Osteoblast (primary cell): ENCODE measurements around the gene C19orf47. TPM values are rescaled to one million over a fixed set of nuclear protein-coding genes. Genes with fewer than 3 reads are reported as not detected.

Source experiments
- DNase-seq: peaks from one replicate; pipeline ENCODE4 v3.0.0; 2011; ENCODE audit warnings: low spot score, mixed read lengths; ENCODE audit not compliant: insufficient read length; ENCODE audit errors: missing footprints
- H2AFZ ChIP-seq: 2 replicates; pipeline ENCODE4 v1.6.0; 2011; ENCODE audit warnings: mild to moderate bottlenecking, low read length
- H3K27ac ChIP-seq: 2 replicates; pipeline ENCODE4 v1.5.1; 2011; ENCODE audit warnings: mild to moderate bottlenecking, low read depth, low read length, moderate library complexity
- H3K27me3 ChIP-seq: 2 replicates; pipeline ENCODE4 v1.6.0; 2012; ENCODE audit warnings: mild to moderate bottlenecking, control low read depth, inconsistent platforms, low read length, moderate library complexity; ENCODE audit not compliant: insufficient read depth
- H3K36me3 ChIP-seq: 2 replicates; pipeline ENCODE4 v1.5.1; 2011; ENCODE audit warnings: mild to moderate bottlenecking, low read length, control low read depth, moderate library complexity; ENCODE audit not compliant: insufficient read depth
- H3K4me1 ChIP-seq: 2 replicates; pipeline ENCODE4 v1.5.1; 2011; ENCODE audit warnings: mild to moderate bottlenecking, low read length, control low read depth, moderate library complexity; ENCODE audit not compliant: insufficient read depth
- H3K4me2 ChIP-seq: 2 replicates; pipeline ENCODE4 v1.6.0; 2011; ENCODE audit warnings: mild to moderate bottlenecking, low read length; ENCODE audit not compliant: insufficient read depth
- H3K4me3 ChIP-seq: fragments of 200-600 bp; sonication (generic); 3 replicates; pipeline ENCODE4 v1.5.1; 2012; ENCODE audit warnings: mild to moderate bottlenecking, low read length, inconsistent platforms; ENCODE audit not compliant: insufficient read depth
- H3K79me2 ChIP-seq: 2 replicates; pipeline ENCODE4 v1.6.0; 2012; ENCODE audit warnings: mild to moderate bottlenecking, low read length, control low read depth, inconsistent platforms; ENCODE audit not compliant: insufficient read depth
- H3K9me3 ChIP-seq: 2 replicates; pipeline ENCODE4 v1.5.1; 2011; ENCODE audit warnings: low read depth, low read length, control low read depth
- H4K20me1 ChIP-seq: 2 replicates; pipeline ENCODE4 v1.6.0; 2012; ENCODE audit warnings: mild to moderate bottlenecking, low read length, control low read depth; ENCODE audit not compliant: insufficient read depth
- CTCF ChIP-seq: IDR thresholded peaks from 2 replicates; pipeline ENCODE4 v1.5.1; 2011; ENCODE audit warnings: mild to moderate bottlenecking, low read depth, low read length, moderate library complexity; ENCODE audit errors: extremely low read depth
- total RNA-seq: library from RNA; depleted of rRNA; stranded (reverse); fragments of >200 nt; gene quantifications from 2 replicates; pipeline ENCODE4 v1.2.3, GENCODE V29; 2012

Gene C19orf47
- total RNA-seq, 1 donor = 3.6 TPM

- no peak overlapping the region for H3K27ac ChIP-seq
- DNase-seq = no peak
- no peaks in the 10 kb centered on the region for H3K9me3 ChIP-seq
- no peak overlapping the region for H2AFZ ChIP-seq
- H3K27me3 ChIP-seq = no peaks in the 10 kb centered on the region
- no peaks in the 10 kb centered on the region for H3K79me2 ChIP-seq
- H3K4me2 ChIP-seq = no peak overlapping the region
- H3K36me3 ChIP-seq = no peaks in the 10 kb centered on the region
- H4K20me1 ChIP-seq = no peaks in the 10 kb centered on the region
- TF ChIP-seq CTCF = no peak
- no peak overlapping the region for H3K4me3 ChIP-seq
- no peaks in the 10 kb centered on the region for H3K4me1 ChIP-seq
Measured at GRCh38 chr19:40304306-40304705, 43.9 kb downstream of the C19orf47 start.

DNA sequence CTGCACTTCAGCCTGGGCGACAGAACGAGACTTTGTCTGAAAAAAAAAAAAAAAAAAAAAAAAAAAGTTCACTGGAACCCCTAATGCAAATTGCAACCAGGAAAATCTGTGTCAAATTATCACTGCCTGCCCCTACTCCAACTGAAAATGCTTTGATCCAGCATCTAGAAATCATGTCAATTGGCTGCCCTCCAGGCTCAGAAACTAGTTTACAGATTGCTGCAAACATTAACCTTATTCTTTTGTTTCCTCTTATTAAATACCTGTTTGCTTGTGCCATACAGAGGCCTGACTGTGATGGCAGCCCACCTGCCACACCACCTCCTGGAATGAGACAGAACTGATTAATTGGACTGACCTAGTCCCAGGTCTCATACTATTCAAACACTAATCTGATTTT, 44.4 kb downstream of the C19orf47 start:
- no peaks in the 10 kb centered on the region for H3K36me3 ChIP-seq
- no peak overlapping the region for H3K4me2 ChIP-seq
- H4K20me1 ChIP-seq = no peaks in the 10 kb centered on the region
- no peak for TF ChIP-seq CTCF
- no peak overlapping the region for H3K27ac ChIP-seq
- H2AFZ ChIP-seq = no peak overlapping the region
- H3K9me3 ChIP-seq = no peaks in the 10 kb centered on the region
- H3K79me2 ChIP-seq = no peaks in the 10 kb centered on the region
- DNase-seq = no peak
- H3K27me3 ChIP-seq = no peaks in the 10 kb centered on the region
- H3K4me1 ChIP-seq = no peaks in the 10 kb centered on the region
- no peak overlapping the region for H3K4me3 ChIP-seq

DNA sequence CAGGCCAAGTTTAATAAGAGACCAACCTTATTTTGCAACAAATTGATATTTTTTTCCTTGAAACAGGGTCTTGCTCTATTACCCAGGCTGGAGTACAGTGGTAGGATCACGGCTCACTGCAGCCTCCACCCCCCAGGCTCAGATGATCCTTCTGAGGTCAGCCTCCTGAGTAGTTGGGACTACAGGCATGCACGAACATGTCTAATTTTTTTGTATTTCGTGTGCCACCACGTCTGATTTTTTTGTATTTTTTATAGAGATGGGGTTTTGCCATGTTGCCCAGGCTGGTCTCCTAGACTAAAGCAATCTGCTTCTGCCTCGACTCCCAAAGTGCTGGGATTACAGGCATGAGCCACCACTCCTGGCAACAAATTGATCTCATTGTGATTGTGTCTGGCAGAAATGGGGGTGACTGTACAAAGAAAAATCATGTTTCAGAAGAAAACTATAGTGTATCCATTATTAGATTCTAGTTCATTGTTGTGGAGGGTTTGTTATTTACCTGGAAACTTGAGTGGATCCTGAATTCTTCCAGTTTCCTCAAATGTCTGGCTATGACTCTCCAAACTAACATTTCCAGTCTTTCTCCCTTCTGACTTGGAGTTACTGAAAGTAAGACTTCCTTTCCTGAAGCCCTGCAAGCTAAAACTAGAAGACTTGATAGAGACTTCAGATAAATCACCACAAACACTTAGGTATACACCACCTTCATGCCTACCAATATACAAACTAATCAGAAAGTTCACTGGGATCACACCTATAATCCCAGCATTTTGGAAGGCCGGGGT, 45.8 kb downstream of the C19orf47 start:
- no peaks in the 10 kb centered on the region for H3K9me3 ChIP-seq
- no peak for TF ChIP-seq CTCF
- no peak overlapping the region for H3K4me3 ChIP-seq
- DNase-seq = no peak
- no peak overlapping the region for H2AFZ ChIP-seq
- H3K27ac ChIP-seq = no peak overlapping the region
- H3K79me2 ChIP-seq = no peaks in the 10 kb centered on the region
- no peaks in the 10 kb centered on the region for H4K20me1 ChIP-seq
- H3K4me2 ChIP-seq = no peak overlapping the region
- H3K36me3 ChIP-seq = no peaks in the 10 kb centered on the region
- H3K4me1 ChIP-seq = no peaks in the 10 kb centered on the region
- H3K27me3 ChIP-seq = no peaks in the 10 kb centered on the region

DNA sequence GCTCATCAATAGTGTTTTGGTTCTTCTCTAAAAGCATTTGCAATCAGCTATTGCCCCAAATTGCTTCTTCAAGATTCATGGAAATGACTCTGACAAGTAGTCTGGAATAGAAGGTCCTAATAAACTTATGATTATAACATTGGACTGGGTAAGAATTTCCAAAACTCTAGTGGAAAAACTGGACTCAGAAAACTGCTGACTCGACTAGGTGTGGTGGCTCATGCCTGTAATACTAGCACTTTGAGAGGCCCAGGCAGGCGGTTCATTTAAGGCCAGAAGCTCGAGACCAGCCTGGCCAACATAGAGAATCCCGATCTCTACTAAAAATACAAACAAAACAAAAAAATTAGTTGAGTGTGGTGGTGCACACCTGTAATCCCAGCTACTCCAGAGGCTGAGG, 47.5 kb downstream of the C19orf47 start:
- Histone ChIP-seq H4K20me1 (no peaks in the 10 kb centered on the region), H3K4me3 (no peak overlapping the region), H3K27ac (no peak overlapping the region), H2AFZ (no peak overlapping the region), H3K27me3 (no peaks in the 10 kb centered on the region), H3K36me3 (no peaks in the 10 kb centered on the region), H3K4me1 (no peaks in the 10 kb centered on the region), H3K9me3 (no peaks in the 10 kb centered on the region), H3K4me2 (no peak overlapping the region), H3K79me2 (no peaks in the 10 kb centered on the region)
- no peak for TF ChIP-seq CTCF
- DNase-seq = no peak
